ENCODE results near the gene HAGHL.

Gene HAGHL

DNA sequence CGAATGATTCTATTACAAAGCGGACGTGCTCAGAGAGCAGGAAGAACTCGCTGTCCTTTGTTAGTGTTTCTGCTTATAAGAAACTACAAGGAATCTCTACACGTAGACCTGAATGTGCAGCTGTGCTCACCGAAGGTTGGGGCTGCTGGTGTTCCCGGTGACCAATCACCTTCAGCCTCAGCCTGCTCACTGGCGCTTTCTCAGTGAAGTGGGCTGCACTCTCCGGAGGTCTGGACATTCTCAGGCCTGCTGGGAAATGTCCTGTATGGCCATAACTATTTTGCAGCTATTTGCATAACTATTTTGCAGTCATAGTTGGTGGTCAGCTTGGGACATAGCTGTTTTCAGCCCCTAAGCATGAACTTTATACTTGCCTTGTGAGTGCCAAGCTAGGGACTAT, 23.6 kb downstream of the HAGHL start (continued):
- TF ChIP-seq, protein P1, sequence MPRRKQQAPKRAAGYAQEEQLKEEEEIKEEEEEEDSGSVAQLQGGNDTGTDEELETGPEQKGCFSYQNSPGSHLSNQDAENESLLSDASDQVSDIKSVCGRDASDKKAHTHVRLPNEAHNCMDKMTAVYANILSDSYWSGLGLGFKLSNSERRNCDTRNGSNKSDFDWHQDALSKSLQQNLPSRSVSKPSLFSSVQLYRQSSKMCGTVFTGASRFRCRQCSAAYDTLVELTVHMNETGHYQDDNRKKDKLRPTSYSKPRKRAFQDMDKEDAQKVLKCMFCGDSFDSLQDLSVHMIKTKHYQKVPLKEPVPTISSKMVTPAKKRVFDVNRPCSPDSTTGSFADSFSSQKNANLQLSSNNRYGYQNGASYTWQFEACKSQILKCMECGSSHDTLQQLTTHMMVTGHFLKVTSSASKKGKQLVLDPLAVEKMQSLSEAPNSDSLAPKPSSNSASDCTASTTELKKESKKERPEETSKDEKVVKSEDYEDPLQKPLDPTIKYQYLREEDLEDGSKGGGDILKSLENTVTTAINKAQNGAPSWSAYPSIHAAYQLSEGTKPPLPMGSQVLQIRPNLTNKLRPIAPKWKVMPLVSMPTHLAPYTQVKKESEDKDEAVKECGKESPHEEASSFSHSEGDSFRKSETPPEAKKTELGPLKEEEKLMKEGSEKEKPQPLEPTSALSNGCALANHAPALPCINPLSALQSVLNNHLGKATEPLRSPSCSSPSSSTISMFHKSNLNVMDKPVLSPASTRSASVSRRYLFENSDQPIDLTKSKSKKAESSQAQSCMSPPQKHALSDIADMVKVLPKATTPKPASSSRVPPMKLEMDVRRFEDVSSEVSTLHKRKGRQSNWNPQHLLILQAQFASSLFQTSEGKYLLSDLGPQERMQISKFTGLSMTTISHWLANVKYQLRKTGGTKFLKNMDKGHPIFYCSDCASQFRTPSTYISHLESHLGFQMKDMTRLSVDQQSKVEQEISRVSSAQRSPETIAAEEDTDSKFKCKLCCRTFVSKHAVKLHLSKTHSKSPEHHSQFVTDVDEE (CRISPR knock-in tag; IDR thresholded peaks at IDR 0.05): no peak
- TF ChIP-seq, protein P2, sequence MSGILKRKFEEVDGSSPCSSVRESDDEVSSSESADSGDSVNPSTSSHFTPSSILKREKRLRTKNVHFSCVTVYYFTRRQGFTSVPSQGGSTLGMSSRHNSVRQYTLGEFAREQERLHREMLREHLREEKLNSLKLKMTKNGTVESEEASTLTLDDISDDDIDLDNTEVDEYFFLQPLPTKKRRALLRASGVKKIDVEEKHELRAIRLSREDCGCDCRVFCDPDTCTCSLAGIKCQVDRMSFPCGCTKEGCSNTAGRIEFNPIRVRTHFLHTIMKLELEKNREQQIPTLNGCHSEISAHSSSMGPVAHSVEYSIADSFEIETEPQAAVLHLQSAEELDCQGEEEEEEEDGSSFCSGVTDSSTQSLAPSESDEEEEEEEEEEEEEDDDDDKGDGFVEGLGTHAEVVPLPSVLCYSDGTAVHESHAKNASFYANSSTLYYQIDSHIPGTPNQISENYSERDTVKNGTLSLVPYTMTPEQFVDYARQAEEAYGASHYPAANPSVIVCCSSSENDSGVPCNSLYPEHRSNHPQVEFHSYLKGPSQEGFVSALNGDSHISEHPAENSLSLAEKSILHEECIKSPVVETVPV (CRISPR knock-in tag; IDR thresholded peaks at IDR 0.05): no peak

DNA sequence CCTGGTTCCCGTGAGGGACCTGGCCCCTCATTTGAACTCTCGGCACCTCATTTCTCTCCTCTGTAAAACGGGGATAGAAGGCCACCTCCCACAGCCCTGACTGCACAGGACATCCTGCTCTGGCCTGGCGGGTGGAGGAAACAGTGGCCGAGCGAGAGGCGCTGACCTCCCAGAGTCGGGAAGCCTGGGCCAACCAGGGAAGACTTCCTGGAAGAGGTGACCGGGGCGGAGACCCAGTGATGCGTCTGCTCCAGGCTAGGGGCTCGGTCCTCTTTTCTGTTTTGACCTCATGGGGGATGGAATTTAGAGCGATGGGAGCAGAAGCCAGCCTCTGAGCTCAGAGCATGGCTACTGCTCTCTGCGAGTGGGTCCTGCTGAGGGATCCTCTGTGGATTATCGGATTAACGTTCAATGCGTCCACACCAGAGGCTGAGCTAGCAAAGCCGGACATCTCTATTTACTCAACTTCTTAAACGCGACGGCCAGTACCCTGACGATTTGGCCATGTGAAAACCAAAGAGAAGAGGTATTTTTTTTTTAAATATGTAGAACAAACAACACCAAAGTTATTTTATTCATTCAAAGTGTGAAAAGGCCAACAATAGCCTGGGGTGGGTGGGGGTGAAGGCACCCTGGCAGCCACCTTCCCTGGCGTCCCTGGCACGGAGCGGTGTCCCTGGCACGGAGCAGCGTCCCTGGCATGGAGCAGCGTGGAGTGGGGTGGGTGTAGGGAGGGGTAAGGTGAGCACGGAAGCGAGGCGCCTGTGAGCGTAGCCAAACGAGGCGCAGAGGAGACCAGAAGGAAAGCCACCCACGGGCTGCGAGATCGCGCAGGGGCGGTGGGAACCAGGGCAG, 24.5 kb downstream of the HAGHL start:
- TF ChIP-seq, protein P1 (CRISPR knock-in tag; IDR thresholded peaks at IDR 0.05): no peak
- TF ChIP-seq, protein P3, sequence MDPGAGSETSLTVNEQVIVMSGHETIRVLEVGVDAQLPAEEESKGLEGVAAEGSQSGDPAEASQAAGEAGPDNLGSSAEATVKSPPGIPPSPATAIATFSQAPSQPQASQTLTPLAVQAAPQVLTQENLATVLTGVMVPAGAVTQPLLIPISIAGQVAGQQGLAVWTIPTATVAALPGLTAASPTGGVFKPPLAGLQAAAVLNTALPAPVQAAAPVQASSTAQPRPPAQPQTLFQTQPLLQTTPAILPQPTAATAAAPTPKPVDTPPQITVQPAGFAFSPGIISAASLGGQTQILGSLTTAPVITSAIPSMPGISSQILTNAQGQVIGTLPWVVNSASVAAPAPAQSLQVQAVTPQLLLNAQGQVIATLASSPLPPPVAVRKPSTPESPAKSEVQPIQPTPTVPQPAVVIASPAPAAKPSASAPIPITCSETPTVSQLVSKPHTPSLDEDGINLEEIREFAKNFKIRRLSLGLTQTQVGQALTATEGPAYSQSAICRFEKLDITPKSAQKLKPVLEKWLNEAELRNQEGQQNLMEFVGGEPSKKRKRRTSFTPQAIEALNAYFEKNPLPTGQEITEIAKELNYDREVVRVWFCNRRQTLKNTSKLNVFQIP (CRISPR knock-in tag; IDR thresholded peaks at IDR 0.05; ENCODE audit: borderline replicate concordance, low read depth): no peak
- TF ChIP-seq ESRRG (CRISPR knock-in tag; IDR thresholded peaks at IDR 0.05) (no peak), TOX (CRISPR knock-in tag; IDR thresholded peaks at IDR 0.05; ENCODE audit: borderline replicate concordance) (no peak), SNAI2 (CRISPR knock-in tag; IDR thresholded peaks at IDR 0.05) (no peak), ARNTL (CRISPR knock-in tag; IDR thresholded peaks at IDR 0.05; ENCODE audit: borderline replicate concordance, low read depth) (no peak), GLIS3 (CRISPR knock-in tag; IDR thresholded peaks at IDR 0.05) (no peak), ZFP30 (CRISPR knock-in tag; IDR thresholded peaks at IDR 0.05) (no peak), CSDC2 (CRISPR knock-in tag; IDR thresholded peaks at IDR 0.05) (no peak), ZC3H10 (CRISPR knock-in tag; IDR thresholded peaks at IDR 0.05) (no peak), ZFP3 (CRISPR knock-in tag; IDR thresholded peaks at IDR 0.05) (no peak), PPARA (CRISPR knock-in tag; IDR thresholded peaks at IDR 0.05; ENCODE audit: borderline replicate concordance) (no peak), ZNF565 (CRISPR knock-in tag; conservative IDR thresholded peaks at IDR 0.05; ENCODE audit: low read depth) (no peak), BACH2 (CRISPR knock-in tag; IDR thresholded peaks at IDR 0.05; ENCODE audit: borderline replicate concordance) (no peak), ISL1 (CRISPR knock-in tag; IDR thresholded peaks at IDR 0.05) (no peak)
- TF ChIP-seq, protein P4, sequence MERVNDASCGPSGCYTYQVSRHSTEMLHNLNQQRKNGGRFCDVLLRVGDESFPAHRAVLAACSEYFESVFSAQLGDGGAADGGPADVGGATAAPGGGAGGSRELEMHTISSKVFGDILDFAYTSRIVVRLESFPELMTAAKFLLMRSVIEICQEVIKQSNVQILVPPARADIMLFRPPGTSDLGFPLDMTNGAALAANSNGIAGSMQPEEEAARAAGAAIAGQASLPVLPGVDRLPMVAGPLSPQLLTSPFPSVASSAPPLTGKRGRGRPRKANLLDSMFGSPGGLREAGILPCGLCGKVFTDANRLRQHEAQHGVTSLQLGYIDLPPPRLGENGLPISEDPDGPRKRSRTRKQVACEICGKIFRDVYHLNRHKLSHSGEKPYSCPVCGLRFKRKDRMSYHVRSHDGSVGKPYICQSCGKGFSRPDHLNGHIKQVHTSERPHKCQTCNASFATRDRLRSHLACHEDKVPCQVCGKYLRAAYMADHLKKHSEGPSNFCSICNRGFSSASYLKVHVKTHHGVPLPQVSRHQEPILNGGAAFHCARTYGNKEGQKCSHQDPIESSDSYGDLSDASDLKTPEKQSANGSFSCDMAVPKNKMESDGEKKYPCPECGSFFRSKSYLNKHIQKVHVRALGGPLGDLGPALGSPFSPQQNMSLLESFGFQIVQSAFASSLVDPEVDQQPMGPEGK (CRISPR knock-in tag; IDR thresholded peaks at IDR 0.05; ENCODE audit: borderline replicate concordance): no peak
- TF ChIP-seq, protein P2 (CRISPR knock-in tag; IDR thresholded peaks at IDR 0.05): no peak
- ATAC-seq: no peak

Data from SK-N-SH treated with all-trans-retinoic acid at 6 μM for 48 hours (cell line).